ENCODE results near the gene XXYLT1. TPM values are rescaled to one million over a fixed set of nuclear protein-coding genes. Genes with fewer than 3 reads are reported as not detected.
A peak's percentile ranks its signal among the peaks of the same experiment; 100 is the strongest.

XXYLT1 gene
- total and polyA plus RNA-seq, 2 donors from 2014 or later: 5.7 to 10.7 TPM

GRCh38 chr3:195263193-195263924, 7.6 kb downstream of the XXYLT1 start:
- H3K27ac ChIP-seq (ENCODE audit: low read depth in 2 of 2, low read length in 2 of 2): no peak overlapping the region
- H3K36me3 ChIP-seq (ENCODE audit: control insufficient read depth in 2 of 3, insufficient read depth in 3 of 3, low read length in 3 of 3): no peaks in the 10 kb centered on the region
- no peaks in the 10 kb centered on the region for H3K9me3 ChIP-seq (ENCODE audit: control insufficient read depth in 2 of 3, insufficient read depth in 1 of 3, low read length in 3 of 3)
- DNase-seq (no peak), FAIRE-seq (no peak)
- TF ChIP-seq, protein P1, sequence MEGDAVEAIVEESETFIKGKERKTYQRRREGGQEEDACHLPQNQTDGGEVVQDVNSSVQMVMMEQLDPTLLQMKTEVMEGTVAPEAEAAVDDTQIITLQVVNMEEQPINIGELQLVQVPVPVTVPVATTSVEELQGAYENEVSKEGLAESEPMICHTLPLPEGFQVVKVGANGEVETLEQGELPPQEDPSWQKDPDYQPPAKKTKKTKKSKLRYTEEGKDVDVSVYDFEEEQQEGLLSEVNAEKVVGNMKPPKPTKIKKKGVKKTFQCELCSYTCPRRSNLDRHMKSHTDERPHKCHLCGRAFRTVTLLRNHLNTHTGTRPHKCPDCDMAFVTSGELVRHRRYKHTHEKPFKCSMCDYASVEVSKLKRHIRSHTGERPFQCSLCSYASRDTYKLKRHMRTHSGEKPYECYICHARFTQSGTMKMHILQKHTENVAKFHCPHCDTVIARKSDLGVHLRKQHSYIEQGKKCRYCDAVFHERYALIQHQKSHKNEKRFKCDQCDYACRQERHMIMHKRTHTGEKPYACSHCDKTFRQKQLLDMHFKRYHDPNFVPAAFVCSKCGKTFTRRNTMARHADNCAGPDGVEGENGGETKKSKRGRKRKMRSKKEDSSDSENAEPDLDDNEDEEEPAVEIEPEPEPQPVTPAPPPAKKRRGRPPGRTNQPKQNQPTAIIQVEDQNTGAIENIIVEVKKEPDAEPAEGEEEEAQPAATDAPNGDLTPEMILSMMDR (IDR thresholded peaks at IDR 0.05; ENCODE audit: borderline replicate concordance, extremely low read depth, insufficient read depth): no peak
- H3K4me1 ChIP-seq (ENCODE audit: control insufficient read depth in 2 of 3, insufficient read depth in 2 of 3, low read depth in 1 of 3, low read length in 3 of 3): peaks cover 0 to 12% (median 12%) of the 10 kb centered on the region in 3 donors
- no peak overlapping the region for H3K9ac ChIP-seq (ENCODE audit: low read length in 3 of 3)
- intact Hi-C loops (cut with DNase I): loop anchor here (10.0 kb wide), 1 partner anchor 261 kb away; no protein-coding TSS in a partner anchor
- H3K4me3 ChIP-seq (ENCODE audit: low read length in 3 of 3): no peak overlapping the region
- H3K27me3 ChIP-seq (ENCODE audit: control insufficient read depth, insufficient read depth, low read length): no peaks in the 10 kb centered on the region

DNA sequence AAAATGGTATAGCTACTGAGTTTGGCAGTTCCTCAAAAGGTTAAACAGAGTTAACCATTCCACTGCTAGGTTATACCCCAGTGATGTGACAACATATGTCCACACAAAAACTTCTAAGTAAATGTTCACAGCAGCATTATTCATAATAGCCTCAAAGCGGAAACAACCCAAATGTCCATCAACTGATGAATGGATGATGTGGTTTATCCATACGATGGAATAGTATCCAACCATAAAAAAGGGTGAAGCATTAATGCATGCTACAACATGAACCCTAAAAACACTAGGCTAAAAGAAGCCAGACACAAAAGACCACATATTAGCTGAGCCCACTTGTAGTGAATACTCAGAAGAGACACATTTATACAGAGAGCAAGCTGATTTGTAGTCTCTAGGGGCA, 9.0 kb downstream of the XXYLT1 start:
- no peaks in the 10 kb centered on the region for H3K9me3 ChIP-seq (ENCODE audit: control insufficient read depth in 2 of 3, insufficient read depth in 1 of 3, low read length in 3 of 3)
- intact Hi-C loops (cut with DNase I): loop anchor here (10.0 kb wide), 1 partner anchor 263 kb away; no protein-coding TSS in a partner anchor
- no peaks in the 10 kb centered on the region for H3K27me3 ChIP-seq (ENCODE audit: control insufficient read depth, insufficient read depth, low read length)
- FAIRE-seq (no peak), DNase-seq (no peak)
- no peak overlapping the region for H3K4me3 ChIP-seq (ENCODE audit: low read length in 3 of 3)
- H3K9ac ChIP-seq (ENCODE audit: low read length in 3 of 3): no peak overlapping the region
- H3K36me3 ChIP-seq (ENCODE audit: control insufficient read depth in 2 of 3, insufficient read depth in 3 of 3, low read length in 3 of 3): no peaks in the 10 kb centered on the region
- H3K27ac ChIP-seq (ENCODE audit: low read depth in 2 of 2, low read length in 2 of 2): no peak overlapping the region
- H3K4me1 ChIP-seq (ENCODE audit: control insufficient read depth in 2 of 3, insufficient read depth in 2 of 3, low read depth in 1 of 3, low read length in 3 of 3): peaks cover 0 to 12% (median 12%) of the 10 kb centered on the region in 3 donors
- TF ChIP-seq, protein P1 (IDR thresholded peaks at IDR 0.05; ENCODE audit: borderline replicate concordance, extremely low read depth, insufficient read depth): no peak

DNA sequence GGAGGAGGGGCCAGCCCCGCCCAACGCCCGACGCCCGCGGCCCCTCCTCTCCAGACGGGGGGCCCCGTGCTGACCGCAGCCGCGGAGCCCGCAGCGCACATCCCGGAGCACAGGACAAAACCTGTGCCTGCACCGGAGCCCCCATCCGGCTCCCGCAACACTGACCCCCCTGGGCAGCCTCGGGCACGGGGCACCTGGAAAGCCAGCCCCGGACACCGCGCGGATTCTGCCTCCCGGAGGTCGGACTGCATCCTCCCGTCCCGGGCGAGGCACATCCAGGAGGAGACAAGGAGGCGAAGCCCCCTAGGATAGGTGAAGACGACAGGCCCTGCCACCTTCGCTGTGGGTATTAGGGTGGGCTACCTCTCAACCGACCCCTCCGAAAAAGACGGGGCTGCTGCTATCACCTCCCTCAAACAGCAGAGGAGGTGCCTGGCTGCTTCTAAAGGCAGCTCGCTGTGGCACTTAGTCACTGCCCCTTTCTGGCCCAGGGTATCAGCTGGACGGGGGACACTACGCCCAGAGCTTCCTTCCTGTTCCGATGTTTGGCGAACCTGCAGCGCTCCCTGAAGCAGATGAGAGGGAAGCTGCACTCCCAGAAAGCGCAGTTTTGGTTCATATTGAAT, 10.6 kb downstream of the XXYLT1 start:
- Histone ChIP-seq H3K27ac (ENCODE audit: low read depth in 2 of 2, low read length in 2 of 2) (peak overlapping the region; percentile 43 to 74), H3K9me3 (ENCODE audit: control insufficient read depth in 2 of 3, insufficient read depth in 1 of 3, low read length in 3 of 3) (no peaks in the 10 kb centered on the region), H3K4me3 (ENCODE audit: low read length in 3 of 3) (peak overlapping the region; percentile 34 to 76 (median 37)), H3K4me1 (ENCODE audit: control insufficient read depth in 2 of 3, insufficient read depth in 2 of 3, low read depth in 1 of 3, low read length in 3 of 3) (peaks cover 0 to 12% (median 12%) of the 10 kb centered on the region in 3 donors), H3K27me3 (ENCODE audit: control insufficient read depth, insufficient read depth, low read length) (no peaks in the 10 kb centered on the region), H3K36me3 (ENCODE audit: control insufficient read depth in 2 of 3, insufficient read depth in 3 of 3, low read length in 3 of 3) (no peaks in the 10 kb centered on the region), H3K9ac (ENCODE audit: low read length in 3 of 3) (peak overlapping the region in 2 of 3 donors; percentile 71 to 75)
- no peak for FAIRE-seq
- TF ChIP-seq, protein P1 (IDR thresholded peaks at IDR 0.05; ENCODE audit: borderline replicate concordance, extremely low read depth, insufficient read depth): no peak
- intact Hi-C loops (cut with DNase I): loop anchor here (10.0 kb wide), 1 partner anchor 264 kb away; no protein-coding TSS in a partner anchor
- DNase-seq: peak in 3 of 5 donors; percentile 28 to 89 (median 47)
